ENCODE measurements around the gene DCAF11.

DNA sequence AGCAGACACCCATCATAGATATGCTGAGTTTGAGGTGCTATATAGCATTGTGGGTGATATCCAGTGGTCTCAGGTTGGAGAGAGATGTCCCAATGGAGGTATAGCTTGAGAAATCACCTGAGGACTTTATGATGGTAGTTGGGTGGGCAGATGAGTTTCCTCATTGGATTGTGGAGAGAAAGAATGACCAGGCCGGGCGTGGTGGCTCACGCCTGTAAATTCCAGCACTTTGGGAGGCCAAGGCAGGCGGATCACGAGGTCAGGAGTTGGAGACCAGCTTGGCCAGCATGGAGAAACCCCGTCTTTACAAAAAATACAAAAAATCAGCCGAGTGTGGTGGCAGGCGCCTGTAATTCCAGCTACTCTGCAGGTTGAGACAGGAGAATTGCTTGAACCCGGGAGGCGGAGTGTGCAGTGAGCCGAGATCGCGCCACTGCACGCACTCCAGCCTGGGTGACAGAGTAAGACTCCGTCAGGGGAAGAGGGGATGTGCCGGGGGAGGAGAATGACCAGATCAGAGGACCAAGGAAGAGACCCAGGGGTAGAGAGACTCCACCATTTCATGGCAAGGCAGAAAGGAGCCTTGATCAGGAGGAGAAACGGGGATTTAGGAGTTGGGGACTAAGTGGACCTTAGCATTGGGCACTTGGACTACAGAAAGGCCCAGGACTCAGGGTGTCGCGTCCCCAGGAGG is 21.2 kb upstream of the DCAF11 start:
- TF ChIP-seq GATA2 (IDR thresholded peaks at IDR 0.05; ENCODE audit: low read depth, low read length) (no peak), GATA3 (IDR thresholded peaks at IDR 0.05; ENCODE audit: low read depth, low read length) (no peak)
